Measurements from ENCODE around the gene ONECUT3. TPM values are rescaled to one million over a fixed set of nuclear protein-coding genes. Genes with fewer than 3 reads are reported as not detected.

ONECUT3 gene
- total and polyA plus RNA-seq, 8 donors: 0.13 TPM; not detected in 7

DNA sequence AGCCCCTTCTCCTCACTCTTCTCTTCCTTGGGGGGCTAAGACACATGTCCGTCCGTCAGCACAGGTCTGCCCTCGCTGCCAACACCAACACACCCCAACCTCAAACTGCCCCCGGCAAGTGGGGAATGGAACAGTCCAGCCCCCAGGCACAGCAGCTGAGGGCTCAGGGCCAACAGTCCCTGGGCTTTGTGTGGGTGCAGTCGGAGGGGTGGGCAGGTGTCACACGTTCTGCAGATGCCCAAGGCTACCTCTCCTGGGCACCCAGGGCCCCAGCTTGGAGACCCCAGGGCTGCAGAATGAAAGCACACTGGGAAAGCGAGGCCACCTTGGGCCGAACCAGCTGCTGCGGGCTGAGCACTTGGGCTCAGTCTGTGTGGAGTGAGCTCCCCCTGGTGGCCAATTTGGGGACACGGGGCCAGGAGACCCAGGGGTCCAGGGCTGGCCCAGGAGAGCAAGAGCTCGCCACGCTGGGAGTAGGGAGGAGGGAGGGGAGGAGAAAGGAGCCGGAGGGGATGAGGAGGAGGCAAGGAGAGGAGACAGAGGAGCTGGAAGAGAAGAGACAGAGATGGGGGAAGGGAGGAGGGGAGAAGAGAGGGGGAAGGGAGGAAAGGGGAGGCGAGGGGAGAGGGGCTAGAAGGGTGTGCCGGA, 72.7 kb downstream of the ONECUT3 start:
- H3K4me3 ChIP-seq: no peak overlapping the region
- WGBS, 2 donors: 26 to 29% methylated on average over 15 of the region's 15 CpGs
- peak; percentile 57 to 91 (median 82) for DNase-seq
- H3K9me3 ChIP-seq: no peaks in the 10 kb centered on the region
- peaks cover 0 to 16% (median 0%) of the 10 kb centered on the region in 3 donors for H3K36me3 ChIP-seq
- TF ChIP-seq, protein P1, sequence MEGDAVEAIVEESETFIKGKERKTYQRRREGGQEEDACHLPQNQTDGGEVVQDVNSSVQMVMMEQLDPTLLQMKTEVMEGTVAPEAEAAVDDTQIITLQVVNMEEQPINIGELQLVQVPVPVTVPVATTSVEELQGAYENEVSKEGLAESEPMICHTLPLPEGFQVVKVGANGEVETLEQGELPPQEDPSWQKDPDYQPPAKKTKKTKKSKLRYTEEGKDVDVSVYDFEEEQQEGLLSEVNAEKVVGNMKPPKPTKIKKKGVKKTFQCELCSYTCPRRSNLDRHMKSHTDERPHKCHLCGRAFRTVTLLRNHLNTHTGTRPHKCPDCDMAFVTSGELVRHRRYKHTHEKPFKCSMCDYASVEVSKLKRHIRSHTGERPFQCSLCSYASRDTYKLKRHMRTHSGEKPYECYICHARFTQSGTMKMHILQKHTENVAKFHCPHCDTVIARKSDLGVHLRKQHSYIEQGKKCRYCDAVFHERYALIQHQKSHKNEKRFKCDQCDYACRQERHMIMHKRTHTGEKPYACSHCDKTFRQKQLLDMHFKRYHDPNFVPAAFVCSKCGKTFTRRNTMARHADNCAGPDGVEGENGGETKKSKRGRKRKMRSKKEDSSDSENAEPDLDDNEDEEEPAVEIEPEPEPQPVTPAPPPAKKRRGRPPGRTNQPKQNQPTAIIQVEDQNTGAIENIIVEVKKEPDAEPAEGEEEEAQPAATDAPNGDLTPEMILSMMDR (IDR thresholded peaks at IDR 0.05): peak; percentile 79 to 91 (median 86)
- no peaks in the 10 kb centered on the region for H3K27me3 ChIP-seq
- intact Hi-C loops (cut with DNase I): no loop called here
- ATAC-seq: peak; percentile 83 to 92 (median 89)
- FAIRE-seq: no peak
- H3K27ac ChIP-seq: no peak overlapping the region
- peaks cover 0 to 2% (median 0%) of the 10 kb centered on the region in 3 donors for H3K4me1 ChIP-seq

DNA sequence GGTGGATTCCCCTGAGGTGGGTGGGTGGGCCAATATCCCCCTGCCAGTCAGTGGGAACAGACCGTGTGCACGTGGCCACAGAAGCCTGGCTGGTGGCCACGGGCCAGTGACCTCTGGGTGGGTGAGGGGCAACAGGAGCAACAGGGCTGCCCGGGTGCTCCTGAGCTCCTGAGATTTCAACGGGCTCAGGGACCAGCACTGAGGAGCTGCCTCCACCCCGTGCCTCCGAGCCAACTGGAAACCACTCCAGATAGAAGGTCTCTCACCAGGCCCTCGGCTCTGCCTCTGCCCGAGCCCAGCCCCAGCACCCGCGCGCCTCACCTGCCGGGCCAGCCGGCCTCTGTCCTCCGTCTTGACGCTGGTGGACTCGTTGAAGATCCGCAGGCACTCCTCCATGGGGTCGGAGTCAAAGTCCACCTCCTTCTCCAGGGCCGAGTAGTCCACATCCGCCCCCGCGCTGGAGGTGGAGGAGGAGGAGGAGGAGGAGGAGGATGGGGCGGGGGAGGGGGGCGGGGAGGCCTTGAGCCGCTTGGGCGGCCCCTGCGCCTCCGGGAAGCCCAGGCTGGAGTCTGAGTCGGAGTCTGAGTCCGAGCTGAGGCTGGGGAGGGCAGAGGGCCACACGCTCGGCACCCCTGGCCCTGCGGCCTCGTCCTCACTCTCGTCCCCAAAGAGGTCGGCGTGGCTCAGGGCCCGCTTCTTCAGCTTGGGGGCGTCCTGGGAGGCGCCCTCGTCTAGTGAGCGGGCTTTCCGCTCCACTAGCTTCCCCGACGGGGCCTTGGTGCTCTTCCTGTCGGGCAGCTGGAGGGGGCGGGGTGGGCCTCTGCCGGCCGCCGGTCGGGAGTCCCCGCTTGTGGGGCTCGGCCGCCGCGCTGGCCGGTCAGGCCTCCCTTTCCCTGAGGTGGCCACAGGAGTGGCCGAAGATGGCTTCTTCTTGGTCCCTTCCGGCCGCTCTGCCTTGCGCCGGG, 73.5 kb downstream of the ONECUT3 start:
- WGBS, 2 donors: 71 to 72% methylated on average over 51 to 63 of the region's 63 CpGs
- H3K27ac ChIP-seq: no peak overlapping the region
- H3K4me3 ChIP-seq: no peak overlapping the region
- peaks cover 0 to 2% (median 0%) of the 10 kb centered on the region in 3 donors for H3K4me1 ChIP-seq
- TF ChIP-seq, protein P1 (IDR thresholded peaks at IDR 0.05): no peak
- intact Hi-C loops (cut with DNase I): no loop called here
- H3K36me3 ChIP-seq: peaks cover 0 to 16% (median 0%) of the 10 kb centered on the region in 3 donors
- H3K9me3 ChIP-seq: no peaks in the 10 kb centered on the region
- ATAC-seq: peak in 3 of 4 donors; percentile 16 to 34 (median 29)
- FAIRE-seq: no peak
- peak in 2 of 6 donors; percentile 41 to 72 for DNase-seq
- no peaks in the 10 kb centered on the region for H3K27me3 ChIP-seq

DNA sequence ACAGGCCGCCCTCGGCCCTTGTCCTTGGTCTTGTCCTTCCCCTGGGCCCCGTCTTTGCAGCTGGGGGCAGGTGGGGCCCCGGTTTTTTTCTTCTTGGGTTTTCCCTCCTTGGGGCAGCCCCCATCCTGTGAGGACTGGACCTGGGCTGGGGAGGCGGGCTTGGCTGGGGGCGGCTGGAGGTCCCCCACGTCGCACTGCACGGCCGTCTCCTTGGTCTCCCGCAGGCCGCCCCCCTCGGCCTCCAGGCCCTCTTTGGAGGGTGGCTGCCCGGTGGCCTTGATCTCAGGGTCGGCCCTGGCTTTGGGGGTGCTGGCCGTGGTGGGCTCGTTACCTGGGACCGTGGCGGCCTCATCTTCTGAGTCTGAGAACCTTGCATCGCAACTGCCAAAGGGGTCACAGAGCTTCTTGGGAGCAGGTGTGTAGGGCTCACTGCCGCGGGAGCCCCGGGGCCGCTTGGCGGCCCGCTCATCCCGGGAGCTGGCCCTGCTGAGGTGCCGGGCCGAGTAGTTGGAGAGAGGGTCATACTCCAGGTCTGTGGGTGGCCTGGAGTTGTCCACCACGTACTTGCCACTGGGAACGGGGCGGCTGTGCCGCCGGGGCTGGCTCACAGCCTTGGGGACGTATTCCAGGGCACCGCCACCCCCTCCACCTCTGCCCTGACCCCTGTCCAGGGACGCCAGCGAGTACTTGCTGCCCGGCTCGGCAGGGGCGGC, 74.4 kb downstream of the ONECUT3 start:
- TF ChIP-seq, protein P1 (IDR thresholded peaks at IDR 0.05): no peak
- ATAC-seq (no peak), DNase-seq (peak in 2 of 6 donors; percentile 27 to 81), FAIRE-seq (no peak)
- Histone ChIP-seq H3K4me3 (no peak overlapping the region), H3K4me1 (peaks cover 0 to 2% (median 0%) of the 10 kb centered on the region in 3 donors), H3K9me3 (no peaks in the 10 kb centered on the region), H3K27ac (no peak overlapping the region), H3K27me3 (no peaks in the 10 kb centered on the region), H3K36me3 (peaks cover 0 to 16% (median 0%) of the 10 kb centered on the region in 3 donors)
- WGBS, 2 donors: 89% methylated on average over 40 to 41 of the region's 41 CpGs
- intact Hi-C loops (cut with DNase I): no loop called here

DNA sequence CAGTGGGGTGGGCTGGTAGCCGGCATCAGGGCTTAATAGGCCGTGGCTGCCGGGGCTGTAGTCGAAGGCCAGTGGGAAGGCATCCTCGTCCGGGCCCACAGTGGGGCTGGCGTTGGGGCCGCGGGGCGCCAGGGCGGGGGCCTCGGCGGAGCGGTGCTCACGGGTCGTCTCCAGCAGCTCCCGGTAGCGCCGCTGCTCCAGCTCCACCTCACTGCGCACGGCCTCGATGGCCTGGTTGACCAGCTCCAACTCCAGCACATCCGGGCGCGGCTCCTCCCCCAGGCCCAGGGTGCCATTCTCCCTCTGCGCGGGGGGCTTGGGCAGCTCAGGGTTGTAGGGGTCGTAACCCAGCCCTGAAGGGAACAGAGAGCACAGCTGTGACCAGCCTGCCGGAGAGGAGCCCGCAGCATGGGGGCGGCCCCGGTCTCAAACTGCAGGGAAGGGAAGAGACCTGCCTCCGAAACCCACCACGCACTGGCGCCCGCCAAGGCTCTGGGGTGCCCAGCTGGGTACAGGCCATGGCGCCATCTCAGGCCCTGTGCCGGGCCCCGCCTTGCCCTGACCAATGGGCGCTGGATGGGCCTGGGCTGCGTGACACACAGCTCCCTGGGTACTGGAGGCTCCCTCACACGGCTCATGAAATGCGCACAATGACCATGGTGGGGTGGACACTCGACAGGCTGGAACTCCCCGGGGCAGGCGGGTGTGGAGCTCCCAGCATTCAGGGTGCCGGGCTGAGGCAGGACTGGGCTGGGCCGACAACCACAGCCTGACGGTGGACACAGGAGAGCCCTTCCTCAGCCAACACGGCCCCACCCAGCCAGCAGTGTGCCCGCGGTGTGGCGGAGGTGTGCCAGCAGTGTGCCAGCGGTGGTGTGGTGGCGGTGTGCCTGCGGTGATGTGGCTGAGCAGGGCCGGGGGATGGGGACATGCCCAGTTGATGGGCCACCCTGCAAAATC, 75.3 kb downstream of the ONECUT3 start:
- Histone ChIP-seq H3K27ac (no peak overlapping the region), H3K4me3 (no peak overlapping the region), H3K36me3 (peaks cover 0 to 12% (median 0%) of the 10 kb centered on the region in 3 donors), H3K27me3 (no peaks in the 10 kb centered on the region), H3K9me3 (no peaks in the 10 kb centered on the region), H3K4me1 (peaks cover 0 to 3% (median 0%) of the 10 kb centered on the region in 3 donors)
- ATAC-seq (no peak), DNase-seq (peak in 2 of 6 donors; percentile 40 to 72), FAIRE-seq (no peak)
- WGBS, 2 donors: 93 to 95% methylated on average over 53 to 57 of the region's 57 CpGs
- TF ChIP-seq, protein P1 (IDR thresholded peaks at IDR 0.05): no peak
- intact Hi-C loops (cut with DNase I): no loop called here

Data from pancreas (tissue), 10 donors.